GM12801 (cell line): ENCODE results near the gene DOK5.

Experiments used
- TF ChIP-seq, protein P1 (sequence below): IDR thresholded peaks from one replicate; pipeline ENCODE4 v1.5.1; 2011; ENCODE audit warnings: control low read depth; ENCODE audit not compliant: insufficient read length; ENCODE audit errors: extremely low read depth

DOK5 gene

DNA sequence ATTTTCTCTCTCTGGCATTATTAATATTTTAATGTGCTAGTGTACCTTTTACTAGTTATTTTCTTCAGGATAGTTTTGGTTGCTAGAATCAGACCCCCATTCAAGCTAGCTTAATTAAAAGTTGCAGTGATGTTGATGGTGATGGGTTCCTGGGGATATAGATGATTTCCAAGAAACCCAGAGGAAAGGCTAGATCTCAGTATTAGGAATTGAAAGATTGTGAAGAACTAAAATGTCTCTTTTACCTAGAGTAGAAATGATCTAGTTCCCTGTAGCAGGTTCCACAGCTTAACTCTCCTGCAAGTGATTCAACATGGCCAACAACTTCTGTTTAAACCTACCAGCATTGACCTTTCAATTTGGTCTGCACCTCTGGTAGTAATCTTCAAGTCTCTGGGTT, 78.6 kb downstream of the DOK5 start:
- TF ChIP-seq, protein P1, sequence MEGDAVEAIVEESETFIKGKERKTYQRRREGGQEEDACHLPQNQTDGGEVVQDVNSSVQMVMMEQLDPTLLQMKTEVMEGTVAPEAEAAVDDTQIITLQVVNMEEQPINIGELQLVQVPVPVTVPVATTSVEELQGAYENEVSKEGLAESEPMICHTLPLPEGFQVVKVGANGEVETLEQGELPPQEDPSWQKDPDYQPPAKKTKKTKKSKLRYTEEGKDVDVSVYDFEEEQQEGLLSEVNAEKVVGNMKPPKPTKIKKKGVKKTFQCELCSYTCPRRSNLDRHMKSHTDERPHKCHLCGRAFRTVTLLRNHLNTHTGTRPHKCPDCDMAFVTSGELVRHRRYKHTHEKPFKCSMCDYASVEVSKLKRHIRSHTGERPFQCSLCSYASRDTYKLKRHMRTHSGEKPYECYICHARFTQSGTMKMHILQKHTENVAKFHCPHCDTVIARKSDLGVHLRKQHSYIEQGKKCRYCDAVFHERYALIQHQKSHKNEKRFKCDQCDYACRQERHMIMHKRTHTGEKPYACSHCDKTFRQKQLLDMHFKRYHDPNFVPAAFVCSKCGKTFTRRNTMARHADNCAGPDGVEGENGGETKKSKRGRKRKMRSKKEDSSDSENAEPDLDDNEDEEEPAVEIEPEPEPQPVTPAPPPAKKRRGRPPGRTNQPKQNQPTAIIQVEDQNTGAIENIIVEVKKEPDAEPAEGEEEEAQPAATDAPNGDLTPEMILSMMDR = no peak

DNA sequence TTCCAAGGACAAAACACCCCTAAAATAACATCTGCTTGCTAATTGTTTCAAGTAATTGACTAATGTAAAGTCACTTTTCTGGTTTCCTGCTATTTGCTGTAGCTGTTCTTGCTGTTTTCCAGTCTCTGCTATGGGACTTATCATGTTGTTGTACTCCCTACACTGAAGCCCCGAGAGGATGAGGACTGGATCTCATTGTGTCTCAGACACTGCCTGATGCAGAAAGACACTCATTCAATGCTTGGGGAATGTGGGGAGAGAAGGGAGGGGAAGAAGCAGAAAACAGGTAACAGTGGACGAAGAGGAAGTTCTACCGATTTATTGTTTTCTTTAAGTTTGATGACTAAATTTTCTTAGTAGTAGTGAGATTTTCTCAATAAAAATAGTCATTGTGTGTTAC, 79.8 kb downstream of the DOK5 start:
- TF ChIP-seq, protein P1 = no peak

DNA sequence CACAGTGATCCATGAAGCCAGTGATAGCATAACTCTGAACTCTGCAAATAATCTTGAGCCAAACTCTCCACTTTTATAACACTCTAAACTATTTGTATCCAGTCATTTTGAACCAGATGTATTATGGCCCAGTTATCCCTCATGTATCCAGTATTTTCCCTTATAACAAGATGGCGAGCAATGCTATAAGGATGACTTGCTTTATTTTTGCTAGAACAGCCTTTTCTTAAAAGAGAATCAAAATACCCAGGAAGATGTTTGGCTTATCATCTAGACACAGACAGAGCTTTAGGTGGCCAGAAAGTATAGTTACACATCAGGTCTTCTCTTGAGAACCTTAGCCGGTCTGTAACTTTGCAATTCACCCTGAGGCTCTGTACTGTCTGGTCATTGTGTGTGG, 81.0 kb downstream of the DOK5 start:
- TF ChIP-seq, protein P1 = no peak

DNA sequence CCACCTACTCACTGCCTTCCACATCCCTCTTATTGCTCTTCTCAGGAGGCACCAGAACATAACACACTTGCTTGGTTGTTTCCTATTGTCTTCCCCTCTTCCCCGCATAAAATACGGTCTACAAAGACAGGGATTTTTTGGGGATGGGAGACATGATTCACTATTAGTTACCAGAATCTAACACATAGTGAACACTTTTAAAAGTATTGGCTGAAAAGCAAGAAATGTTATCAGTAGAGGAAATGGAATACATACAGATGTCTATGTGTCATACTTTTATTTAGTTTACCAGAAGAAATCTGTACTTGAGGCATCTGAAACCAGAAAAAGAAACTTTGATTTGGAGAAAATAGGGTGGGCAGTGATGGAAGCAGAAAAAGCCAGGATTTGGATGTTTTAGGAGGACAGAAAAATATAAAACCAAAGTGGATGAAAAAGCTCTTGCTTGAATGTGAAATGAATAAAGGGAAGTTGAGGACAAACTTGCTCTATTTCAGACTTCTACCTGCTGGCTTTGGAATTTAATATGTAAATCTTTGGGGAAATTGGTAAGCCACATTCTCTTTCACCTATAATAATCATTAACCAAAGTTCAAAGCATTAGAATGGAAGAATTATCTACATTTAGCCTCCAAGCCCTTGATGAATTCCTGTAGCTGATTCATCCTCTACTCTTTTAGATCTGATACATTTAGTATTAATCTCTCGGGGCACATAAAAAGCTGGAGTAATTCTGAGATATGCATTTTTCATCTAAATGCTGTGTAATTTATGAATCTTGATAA, 82.6 kb downstream of the DOK5 start:
- TF ChIP-seq, protein P1 = no peak

DNA sequence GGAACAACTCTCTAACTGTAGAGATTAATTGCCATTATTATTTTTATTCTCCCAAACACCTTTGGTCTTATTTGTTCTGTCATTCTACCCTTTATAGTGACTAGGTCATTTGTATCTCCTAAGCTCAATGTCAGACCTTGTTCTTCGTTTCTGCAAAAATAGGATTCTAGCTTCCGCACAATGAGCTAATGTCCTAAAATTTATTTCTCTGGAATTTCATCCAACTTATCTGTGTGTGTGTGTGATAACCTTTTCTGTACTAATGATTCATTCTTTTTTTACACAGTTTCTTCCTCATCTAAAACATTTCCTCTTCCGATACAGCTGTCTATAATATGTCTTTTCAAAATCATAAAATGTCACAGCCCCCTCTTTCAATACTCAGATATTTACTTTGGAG, 84.5 kb downstream of the DOK5 start:
- TF ChIP-seq, protein P1 = no peak

DNA sequence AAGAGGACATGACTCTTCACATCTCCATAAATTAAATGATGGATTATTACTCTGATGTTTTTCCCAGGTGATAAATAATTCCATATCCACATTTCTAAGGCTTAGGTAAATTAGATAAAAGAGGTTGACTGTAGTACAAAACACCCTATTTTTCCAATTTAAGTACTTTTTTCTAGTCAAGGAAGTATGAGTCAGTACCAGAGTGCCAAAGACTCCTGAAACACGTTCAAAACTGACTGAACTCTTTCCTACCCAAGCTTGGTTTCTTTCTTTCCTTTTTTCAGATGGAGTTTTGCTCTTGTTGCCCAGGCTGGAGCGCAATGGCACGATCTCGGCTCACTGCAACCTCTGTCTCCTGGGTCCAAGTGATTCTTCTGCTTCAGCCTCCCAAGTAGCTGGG, 85.0 kb downstream of the DOK5 start:
- TF ChIP-seq, protein P1 = no peak

DNA sequence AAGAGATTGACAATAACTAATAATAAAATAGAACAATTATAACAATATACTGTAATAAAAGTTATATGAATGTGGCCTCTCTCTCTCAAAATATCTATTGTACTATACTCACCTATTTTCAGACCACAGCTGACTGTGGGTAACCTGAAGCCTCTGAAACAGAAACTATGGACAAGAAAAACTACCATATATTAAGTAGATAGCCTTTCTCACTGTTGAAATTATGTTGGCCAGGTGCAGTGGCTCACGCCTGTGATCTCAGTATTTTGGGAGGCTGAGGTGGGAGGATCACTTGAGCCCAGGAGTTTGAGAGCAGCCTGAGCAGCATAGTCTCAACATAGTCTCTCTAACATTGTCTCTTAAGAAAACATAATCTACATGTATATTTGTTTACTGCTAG, 89.9 kb downstream of the DOK5 start:
- TF ChIP-seq, protein P1 = no peak
